Kasumi-1 (cell line): ENCODE data around the gene IL4.
A peak's percentile ranks its signal among the peaks of the same experiment; 100 is the strongest.
"Not testable (repeated sequence)": the region's sequence is repeated elsewhere in the genome, so short reads cannot be mapped to it uniquely, and the experiment has no call there.

Source experiments
- DNase-seq, 2 experiments: peaks; one replicate each; lab custom pipeline; 2025; lab: John Stamatoyannopoulos, UW

IL4 gene

DNA sequence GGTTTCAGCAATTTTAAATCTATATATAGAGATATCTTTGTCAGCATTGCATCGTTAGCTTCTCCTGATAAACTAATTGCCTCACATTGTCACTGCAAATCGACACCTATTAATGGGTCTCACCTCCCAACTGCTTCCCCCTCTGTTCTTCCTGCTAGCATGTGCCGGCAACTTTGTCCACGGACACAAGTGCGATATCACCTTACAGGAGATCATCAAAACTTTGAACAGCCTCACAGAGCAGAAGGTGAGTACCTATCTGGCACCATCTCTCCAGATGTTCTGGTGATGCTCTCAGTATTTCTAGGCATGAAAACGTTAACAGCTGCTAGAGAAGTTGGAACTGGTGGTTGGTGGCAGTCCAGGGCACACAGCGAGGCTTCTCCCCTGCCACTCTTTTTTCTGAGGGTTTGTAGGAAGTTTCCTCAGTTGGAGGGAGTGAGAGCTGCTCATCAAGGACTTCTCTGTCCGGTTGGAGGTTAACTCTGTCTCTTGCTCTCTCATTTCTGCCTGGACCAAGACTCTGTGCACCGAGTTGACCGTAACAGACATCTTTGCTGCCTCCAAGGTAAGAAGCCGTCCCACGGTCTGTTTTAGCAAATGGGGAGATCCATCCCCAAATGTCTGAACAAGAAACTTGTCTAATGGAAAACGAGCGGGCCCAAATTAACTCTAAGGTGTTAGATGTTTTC lies at the start of gene IL4:
Gene IL4, plus strand, starts transcription at position 51 of the 692 bp plus-strand sequence. Its CDS starts 62 bp downstream, at position 113.
- DNase-seq = no peak

DNA sequence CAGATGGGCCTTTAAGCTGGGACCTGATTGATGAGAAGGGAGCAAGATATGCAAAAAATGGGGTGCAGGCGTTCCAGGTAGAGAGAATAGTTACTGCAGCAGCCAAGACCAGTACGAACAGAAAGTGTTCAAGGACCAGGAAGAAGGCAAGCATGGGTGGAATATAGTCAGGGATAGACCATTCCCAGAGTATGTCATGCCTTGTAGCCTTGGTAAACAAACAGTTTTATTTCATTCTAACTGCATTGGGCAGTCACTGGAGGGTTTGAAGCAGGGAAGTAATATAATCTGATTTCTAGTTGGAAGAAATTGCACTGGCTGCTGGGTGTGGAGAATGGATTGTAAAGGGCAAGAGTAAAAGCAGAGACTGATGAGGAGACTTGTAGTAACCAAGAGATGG lies 46.3 kb upstream of the IL4 start:
- DNase-seq = no peak

DNA sequence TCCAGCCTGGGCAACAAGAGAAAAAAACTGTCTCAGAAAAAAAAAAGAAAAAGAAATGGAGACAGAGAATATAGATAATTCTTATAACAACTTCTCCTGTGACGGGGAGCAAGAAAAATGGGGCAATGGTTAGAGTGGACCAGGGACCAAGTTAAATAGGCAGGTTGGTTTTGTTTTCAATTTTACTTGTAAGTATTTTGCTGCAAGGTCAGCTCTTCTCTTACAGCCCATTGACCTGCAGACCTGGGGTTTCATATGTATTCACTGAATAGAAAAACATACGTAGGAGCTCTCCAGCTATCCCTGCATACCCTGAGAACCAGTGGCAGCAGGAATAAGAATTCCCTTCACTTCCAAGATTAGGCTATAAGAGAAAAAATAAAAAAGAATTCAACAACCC lies 45.0 kb upstream of the IL4 start:
- no peak for DNase-seq

DNA sequence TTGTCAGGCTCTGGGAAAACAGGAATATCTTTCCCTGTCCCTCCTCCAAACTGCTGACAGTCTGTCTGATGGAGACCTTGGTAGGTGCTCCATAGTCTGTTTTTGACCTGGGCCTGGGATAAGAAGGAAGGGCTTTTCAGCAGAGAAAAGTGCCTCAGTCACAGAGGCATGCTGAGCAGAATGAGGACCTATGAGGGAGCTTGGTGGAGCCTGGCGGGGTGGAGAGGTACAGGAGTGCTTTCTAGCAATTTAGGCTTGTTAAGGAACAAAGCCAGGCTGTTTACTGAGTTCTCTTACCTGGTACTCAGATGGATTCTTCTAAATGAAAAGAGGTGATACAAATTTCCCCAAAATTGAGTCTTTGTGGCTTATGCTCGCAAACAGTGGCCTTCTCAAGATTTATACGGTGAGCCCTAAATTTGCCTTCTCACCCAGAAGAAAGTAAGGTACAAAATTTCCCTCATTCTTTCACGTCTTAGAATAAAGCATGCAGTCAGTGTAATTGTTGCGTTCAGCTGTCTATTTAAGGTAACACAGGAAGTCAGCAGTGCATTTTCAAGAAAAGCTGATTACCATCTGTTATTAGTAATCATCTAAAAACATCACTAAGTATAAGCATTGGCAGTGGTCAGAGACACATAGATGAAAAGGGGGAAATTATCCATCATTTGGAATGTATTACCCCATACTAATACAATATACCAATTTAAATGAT lies 44.4 kb upstream of the IL4 start:
- DNase-seq = no peak

DNA sequence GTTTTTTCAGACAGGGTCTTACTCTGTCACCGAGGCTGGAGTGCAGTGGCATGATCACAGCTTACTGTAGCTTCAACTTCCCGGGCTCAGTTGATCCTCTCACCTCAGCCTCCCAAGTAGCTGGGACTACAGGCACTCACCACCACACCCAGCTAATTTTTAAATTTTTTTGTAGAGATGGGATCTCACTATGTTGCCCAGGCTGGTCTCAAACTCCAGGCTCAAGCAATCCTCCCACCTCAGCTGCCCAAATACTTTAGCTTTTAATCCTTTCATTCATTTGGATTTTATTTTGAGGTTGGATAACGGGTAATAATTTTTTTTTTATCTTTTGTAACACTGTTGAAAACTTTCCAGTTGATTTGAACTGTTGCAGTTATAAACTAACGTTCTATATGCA lies 40.2 kb upstream of the IL4 start:
- DNase-seq = not testable (repeated sequence)

DNA sequence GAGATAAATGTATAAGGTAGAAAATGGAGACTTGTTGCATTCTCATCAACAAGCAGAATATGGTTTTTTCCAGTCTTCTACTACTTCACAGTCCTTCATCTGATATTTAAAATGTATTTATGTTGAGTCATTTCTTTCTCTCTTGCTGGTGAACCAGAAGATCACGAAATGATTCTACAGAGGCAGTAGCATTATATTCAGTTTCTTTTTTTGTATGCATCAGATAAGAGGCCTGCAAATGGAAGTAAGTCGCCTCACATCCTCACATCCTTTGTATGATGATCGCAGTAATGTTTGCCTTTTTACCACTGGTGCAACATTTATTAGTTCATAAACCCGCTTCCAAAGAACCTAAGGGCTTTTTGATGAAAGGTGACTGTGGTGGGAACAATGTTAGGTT lies 37.9 kb upstream of the IL4 start:
- DNase-seq = no peak

DNA sequence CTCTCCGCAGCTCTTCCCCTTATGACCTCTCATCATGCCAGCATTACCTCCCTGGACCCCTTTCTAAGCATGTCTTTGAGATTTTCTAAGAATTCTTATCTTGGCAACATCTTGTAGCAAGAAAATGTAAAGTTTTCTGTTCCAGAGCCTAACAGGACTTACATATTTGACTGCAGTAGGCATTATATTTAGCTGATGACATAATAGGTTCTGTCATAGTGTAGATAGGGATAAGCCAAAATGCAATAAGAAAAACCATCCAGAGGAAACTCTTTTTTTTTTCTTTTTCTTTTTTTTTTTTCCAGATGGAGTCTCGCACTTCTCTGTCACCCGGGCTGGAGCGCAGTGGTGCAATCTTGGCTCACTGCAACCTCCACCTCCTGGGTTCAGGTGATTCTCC lies 36.5 kb upstream of the IL4 start:
- no peak for DNase-seq

DNA sequence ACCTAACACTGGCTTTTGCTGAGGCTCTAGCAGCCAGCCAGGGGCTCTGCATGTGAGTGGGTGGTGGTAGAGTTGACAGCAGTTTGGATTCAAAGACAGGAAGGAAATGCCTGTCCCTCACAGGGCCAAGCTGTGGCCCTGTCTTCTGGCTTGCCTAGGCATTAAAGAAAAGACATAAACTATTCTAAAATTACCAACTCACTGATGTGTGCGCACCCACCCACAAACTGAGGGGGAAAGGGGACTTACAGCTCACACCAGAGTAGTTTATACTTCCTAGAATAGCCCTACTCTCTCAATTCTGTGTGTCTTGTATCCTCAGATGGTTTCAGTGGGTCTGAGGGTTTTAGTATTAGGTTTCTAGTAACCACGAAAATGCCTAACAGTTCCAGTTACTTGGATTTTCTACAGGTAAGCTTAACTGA lies 34.1 kb upstream of the IL4 start:
- peak; percentile 32 to 39 for DNase-seq

DNA sequence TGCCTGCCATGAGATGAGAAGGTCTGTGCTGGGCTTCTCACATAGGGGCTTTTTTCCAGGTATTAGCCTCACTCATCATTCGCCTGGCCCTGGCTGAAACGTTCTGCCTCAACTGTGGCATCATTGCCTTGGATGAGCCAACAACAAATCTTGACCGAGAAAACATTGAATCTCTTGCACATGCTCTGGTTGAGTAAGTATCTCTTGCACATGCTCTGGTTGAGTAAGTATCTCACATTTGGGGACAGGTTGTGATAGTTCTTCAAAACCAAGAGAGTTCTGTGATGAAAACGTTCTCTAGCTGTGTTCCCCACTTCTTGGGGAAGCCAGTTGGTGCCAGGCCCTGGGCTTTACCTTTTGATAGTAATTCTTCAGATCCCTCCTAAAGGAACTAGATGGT lies 33.2 kb upstream of the IL4 start:
- DNase-seq = no peak

DNA sequence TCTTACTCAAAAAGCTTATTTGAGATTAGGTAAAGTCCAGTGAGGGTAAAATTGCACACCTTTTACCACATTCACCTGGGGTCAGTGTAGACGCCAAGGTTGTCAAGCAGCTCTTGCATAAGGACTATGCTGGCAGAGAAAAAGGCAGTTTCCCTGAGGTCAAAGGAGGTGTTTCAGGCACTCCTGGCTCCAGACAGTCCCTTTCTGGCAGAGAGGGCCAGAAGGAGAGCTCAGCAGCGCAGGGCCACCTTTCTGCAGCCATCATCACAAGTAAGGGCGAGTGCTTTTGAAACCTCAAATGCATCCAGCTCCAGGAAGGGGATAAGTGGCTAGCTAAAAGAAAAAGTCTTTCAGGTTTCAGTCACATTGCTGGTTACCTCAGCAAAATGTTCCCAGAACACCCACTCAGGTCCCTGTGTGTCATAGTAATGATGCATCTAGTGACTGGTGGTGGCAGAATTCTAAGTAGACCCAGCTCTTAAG lies 32.5 kb upstream of the IL4 start:
- no peak for DNase-seq

DNA sequence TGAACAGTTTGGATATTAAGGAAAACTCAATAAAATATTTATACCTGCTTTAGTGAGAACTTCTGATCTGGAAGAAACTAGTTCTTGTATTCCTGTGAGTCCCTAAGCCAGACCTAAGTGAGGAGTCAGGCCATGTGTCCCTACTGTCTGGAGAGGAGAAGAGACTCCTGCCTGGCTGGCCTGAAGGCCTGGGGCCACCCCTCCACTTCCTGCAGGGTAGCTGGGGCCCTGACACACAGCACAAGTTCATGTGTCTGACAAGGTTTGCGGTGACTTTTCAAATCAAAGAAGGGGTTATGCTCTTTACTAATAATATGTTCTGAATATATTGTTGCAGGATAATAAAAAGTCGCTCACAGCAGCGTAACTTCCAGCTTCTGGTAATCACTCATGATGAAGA lies 31.9 kb upstream of the IL4 start:
- no peak for DNase-seq

DNA sequence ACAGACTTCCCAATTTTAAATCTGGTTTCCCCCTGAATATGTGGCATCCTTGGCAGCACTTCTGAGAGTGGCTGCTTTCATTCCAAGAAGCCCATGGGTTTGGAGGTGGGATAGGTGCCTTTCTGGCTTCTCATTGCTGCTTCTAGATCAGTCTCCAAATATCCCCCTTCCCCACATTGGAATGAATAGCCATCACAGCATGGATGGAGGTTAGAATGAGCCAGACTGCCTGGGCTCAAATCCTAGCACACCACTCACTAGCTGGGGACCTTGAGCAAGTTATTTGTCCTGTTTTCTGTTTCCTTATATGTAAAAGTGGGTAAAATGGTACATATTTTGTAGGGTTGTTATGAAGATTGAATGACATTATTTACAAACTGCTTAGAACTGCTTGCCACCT lies 29.6 kb upstream of the IL4 start:
- no peak for DNase-seq

DNA sequence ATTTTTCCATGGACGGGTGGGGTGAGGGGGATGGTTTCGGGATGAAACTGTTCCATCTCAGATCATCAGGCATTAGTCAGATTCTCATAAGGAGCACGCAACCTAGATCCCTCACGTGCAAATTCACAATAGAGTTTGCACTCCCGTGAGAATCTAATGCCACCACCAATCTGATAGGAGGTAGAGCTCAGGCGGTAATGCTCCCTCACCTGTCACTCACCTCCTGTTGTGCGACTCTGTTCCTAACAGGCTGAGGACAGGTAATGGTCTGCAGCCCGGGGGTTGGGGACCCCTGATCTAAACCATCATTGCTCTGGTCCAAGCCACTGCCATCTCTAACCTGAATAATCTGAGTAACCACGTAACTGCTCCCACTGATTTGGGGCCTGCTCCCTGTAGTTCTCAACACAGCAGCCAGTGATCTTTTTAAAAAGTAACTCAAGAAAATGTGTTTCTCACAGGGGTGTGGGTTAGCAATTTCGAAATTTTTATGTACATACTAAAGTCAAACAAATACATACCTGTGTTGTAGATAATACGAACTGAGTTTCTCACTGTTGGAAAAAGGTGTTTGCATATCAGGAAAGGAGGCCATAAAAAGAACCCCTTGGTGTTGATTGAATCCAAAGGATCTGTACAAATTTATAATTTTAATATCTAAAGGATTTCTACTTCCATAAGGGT lies 27.1 kb upstream of the IL4 start:
- no peak for DNase-seq

DNA sequence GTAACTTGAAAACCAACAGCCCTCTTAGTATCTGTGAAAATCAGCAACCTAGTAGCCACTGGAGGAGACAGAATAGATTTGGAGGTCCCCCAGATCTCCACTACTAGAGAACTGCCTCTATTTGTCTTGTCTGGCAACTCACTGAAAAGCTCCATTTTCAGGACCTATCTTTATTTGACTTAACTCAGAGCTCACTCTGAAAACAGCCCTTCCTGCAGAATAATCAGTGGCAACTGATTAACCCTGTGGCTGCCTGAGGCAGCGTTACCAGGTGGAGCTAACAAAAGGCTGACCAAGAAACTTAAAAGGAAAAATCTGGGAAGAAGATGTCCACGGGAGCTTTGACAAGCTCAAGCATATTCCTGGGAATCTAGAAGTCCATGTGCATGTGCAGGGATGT lies 26.3 kb upstream of the IL4 start:
- DNase-seq = no peak

DNA sequence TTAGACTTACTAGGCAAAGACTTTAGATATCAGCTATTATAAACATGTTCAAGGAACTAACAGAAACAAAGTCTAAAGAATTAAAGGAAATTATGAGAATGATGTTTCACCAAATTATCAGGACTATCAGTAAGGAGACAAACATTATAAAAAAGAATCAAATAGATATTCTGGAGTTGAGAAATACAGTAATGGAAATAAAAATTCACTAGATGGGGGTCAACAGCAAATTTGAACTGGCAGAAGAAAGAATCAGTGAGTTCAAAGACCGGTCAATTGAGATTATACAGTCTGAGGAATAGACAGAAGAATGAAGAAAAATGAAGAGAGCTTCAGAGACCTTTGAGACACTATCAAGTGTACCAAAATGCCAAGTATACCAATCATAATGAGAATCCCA lies 25.4 kb upstream of the IL4 start:
- DNase-seq = no peak

DNA sequence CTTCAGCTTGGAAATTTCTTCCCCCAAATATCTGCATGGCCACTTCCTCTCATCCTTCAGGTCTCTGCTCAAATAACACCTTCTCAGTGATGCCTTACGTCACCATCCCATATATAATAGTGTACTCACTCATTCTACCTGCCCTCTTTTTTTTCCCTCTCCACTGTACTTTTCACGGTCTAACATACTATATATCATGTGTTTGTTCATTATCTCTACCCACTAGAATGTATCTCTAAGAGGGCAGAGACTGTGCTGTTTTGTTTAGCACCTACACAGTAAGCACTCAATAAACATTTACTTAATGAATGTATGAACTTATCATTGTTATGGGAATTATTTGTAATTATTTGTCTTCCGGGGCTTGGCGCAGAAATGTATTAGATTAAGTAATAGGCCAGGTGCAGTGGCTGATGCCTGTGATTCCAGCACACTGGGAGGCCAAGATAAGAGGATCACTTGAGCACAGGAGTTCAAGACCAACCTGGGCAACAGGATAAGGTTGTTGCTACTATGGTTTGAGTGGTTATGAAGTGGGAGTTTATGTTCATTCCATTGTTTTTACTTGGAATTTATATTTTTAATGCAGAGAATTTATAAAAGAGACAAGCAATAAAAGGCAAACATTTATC lies 21.8 kb upstream of the IL4 start:
- no peak for DNase-seq

DNA sequence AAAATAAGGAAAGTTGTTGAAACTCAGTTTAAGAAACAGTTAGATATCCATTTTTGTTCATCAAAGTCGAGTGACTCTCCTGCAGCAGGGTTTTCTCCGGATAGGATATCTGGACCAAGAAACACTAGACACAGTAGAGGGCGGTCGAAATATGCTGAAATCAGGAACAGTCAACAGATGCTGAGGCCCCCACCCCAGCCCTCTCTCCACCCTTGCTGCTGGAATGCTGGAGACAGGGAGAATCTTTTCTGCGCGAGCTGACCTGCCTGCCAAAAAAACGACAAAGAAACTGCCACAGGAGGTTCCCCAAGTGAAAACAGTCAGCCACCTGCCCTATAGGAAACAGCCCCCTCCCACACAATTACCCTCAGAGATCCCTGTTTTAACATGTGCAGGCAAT lies 20.1 kb upstream of the IL4 start:
- DNase-seq = no peak

DNA sequence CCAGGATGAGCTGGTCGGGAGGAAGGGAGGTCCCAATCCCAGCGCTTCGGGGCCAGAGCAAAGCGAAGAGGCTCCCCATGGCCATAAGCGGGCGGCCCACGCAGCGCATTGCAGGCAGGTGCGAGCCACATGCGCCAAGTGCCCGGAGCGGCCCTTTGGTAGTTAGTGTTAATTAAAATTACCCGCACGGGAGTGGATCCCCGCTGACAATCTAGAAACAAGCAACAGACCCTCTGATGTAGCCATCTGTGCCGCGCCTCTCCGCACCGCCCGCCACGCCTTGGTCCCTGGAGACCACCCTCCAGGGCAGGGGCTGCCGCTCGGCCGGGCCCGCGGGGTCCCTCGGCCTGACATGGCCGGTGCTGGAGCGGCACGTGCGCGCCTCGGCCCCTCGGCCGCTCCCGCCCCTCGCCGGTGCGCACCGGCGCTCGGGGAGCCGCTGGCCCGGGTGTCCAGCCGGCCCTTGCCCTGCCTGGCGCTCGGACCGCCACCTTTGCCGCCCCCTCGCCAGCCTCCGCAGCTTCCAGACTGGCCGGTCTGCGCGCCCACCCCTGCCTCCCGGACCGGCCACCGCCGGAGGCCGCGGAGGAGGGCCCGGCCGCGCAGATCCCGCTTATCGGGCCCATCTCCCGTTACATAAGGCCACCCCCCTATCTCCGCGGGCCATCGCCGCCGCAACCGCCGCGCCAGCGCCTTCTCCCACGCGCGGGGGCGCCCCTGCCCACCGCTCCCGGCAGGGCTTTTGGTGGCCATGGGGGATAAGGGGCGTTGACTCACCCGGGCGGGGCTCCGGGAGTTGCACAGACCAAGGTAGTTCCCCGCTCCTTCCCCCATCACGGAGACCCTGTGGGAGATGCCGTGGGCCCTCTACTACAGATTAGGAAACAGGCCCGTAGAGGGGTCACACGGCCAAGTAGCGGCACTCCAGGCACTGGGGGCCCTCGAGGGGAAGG lies 17.7 kb upstream of the IL4 start:
- no peak for DNase-seq

DNA sequence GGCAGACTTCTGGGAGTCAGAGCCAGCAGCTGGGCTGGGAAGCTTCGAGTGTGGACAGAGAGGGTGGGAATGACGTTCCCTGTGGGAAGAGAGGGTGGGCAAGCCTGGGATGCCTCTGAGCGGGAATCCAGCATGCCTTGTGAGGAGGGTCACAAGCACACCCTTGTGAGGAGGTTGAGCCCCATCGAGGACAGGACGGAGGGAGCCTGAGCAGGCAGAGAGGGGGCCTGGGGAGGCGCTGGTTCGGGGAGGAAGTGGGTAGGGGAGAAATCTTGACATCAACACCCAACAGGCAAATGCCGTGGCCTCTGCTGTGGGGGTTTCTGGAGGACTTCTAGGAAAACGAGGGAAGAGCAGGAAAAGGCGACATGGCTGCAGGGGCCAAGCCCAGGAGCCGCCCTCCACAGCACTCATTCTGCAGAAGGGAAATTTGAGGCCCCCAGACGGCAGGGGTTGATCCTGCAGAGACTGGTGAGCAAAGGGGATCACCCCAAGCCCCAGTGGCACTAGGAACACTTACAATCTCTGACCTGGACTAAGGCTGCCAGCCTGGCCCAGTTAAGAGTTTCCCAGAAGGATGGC lies 16.9 kb upstream of the IL4 start:
- no peak for DNase-seq

DNA sequence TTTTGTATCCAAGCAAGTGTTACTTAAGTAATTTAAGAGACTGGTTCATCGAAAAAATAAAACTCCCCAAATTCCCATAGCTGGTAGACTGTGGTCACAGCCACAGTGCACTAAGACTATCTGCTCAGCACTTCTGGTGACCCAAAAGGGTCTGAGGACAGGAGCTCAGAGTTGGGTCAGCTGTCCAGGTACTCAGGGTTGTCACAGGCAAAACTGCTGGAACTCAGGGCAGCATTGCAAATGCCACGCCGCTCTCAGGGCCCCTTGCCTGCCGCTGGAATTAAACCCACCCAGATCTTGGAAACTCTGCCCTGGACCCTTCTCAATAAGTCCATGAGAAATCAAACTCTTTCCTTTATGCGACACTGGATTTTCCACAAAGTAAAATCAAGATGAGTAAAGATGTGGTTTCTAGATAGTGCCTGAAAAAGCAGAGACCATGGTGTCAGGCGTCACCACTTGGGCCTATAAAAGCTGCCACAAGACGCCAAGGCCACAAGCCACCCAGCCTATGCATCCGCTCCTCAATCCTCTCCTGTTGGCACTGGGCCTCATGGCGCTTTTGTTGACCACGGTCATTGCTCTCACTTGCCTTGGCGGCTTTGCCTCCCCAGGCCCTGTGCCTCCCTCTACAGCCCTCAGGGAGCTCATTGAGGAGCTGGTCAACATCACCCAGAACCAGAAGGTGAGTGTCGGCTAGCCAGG lies 16.0 kb upstream of the IL4 start, which contains the start of gene IL13:
Gene IL13, plus strand, starts transcription at position 498 of the 705 bp plus-strand sequence. Its CDS starts 14 bp downstream, at position 512.
- no peak for DNase-seq
